Activated CD8-positive, alpha-beta memory T cell treated with anti-CD3 and anti-CD28 coated beads, Interleukin-2, amount 10 ng/mL, durations not matched to agents 7 days and 5 days (primary cell): Measurements from ENCODE around the gene RNF168. TPM values are rescaled to one million over a fixed set of nuclear protein-coding genes. Genes with fewer than 3 reads are reported as not detected.
"Not testable (repeated sequence)": the region's sequence is repeated elsewhere in the genome, so short reads cannot be mapped to it uniquely, and the experiment has no call there.

ENCODE experiments used
- ATAC-seq: fragments of 150-1000 bp; cut with Tn5 transposase; one replicate; pipeline ENCODE4 v1.10.0; 2021; ENCODE audit warnings: moderate library complexity
- CTCF ChIA-PET: fragments of 350-600 bp; sonication (Branson Sonifier 250); formaldehyde crosslinking; loops from one replicate; lab custom pipeline; 2021; ENCODE audit warnings: antibody characterized with exemption; lab: Charles Lee
- DNase-seq: peaks from one replicate; pipeline ENCODE4 v3.0.0-alpha.2; 2020
- H3K27ac Mint-ChIP-seq: one replicate; pipeline ENCODE4 v1.8.0; 2021; ENCODE audit warnings: mild to moderate bottlenecking, mixed read lengths
- H3K27me3 Mint-ChIP-seq: one replicate; pipeline ENCODE4 v1.8.0; 2021; ENCODE audit warnings: mixed read lengths
- H3K36me3 Mint-ChIP-seq: one replicate; pipeline ENCODE4 v1.8.0; 2021; ENCODE audit warnings: mild to moderate bottlenecking, mixed read lengths
- H3K4me1 Mint-ChIP-seq: one replicate; pipeline ENCODE4 v1.8.0; 2021; ENCODE audit warnings: mixed read lengths
- H3K4me3 Mint-ChIP-seq: one replicate; pipeline ENCODE4 v1.8.0; 2021; ENCODE audit warnings: mild to moderate bottlenecking, moderate library complexity, mixed read lengths
- H3K9me3 Mint-ChIP-seq: one replicate; pipeline ENCODE4 v1.8.0; 2022; ENCODE audit warnings: low read depth, mixed read lengths
- total RNA-seq, 2 experiments: library from RNA; stranded (reverse); gene quantifications; one replicate each; pipeline ENCODE4 v1.2.3, GENCODE V29; 2021

Gene RNF168
- total RNA-seq, 2 experiments from 2014 or later = 29.6 to 39.4 TPM

- DNase-seq = no peak
- no peak for ATAC-seq
- Mint-ChIP-seq H3K4me3 (no peak overlapping the region), H3K27me3 (no peaks in the 10 kb centered on the region), H3K4me1 (peaks cover 23% of the 10 kb centered on the region), H3K27ac (no peak overlapping the region), H3K9me3 (no peaks in the 10 kb centered on the region), H3K36me3 (no peaks in the 10 kb centered on the region)
- CTCF ChIA-PET = interaction anchor here (0.9 to 1.2 kb wide), 2 partner anchors 185 to 186 kb away, joined by 3 read pairs; no protein-coding TSS in a partner anchor
Measured at GRCh38 chr3:196440041-196440537, 63.5 kb downstream of the RNF168 start.

GRCh38 chr3:196432137-196432879, 71.3 kb downstream of the RNF168 start, which contains the start of gene UBXN7:
Gene UBXN7, minus strand, starts transcription at chr3:196432427. Its CDS starts 28 bp downstream, at chr3:196432399.
- Mint-ChIP-seq H3K4me3 (peak within 1 kb of the TSS; percentile 77), H3K9me3 (no peaks in the 10 kb centered on the region), H3K36me3 (peaks cover 6% of the 10 kb centered on the region), H3K27me3 (peaks cover 3% of the 10 kb centered on the region), H3K4me1 (peaks cover 13% of the 10 kb centered on the region), H3K27ac (peak within 1 kb of the TSS; percentile 97)
- ATAC-seq (peak; percentile 91), DNase-seq (peak; percentile 97)
- CTCF ChIA-PET = interaction anchor here (0.7 to 1.3 kb wide), 5 partner anchors 9 to 398 kb away, joined by 3 to 4 read pairs (median 3); no protein-coding TSS in a partner anchor

- Mint-ChIP-seq H3K9me3 (no peaks in the 10 kb centered on the region), H3K27ac (peak overlapping the region; percentile 97), H3K27me3 (peaks cover 3% of the 10 kb centered on the region), H3K4me1 (peaks cover 15% of the 10 kb centered on the region), H3K36me3 (peaks cover 10% of the 10 kb centered on the region), H3K4me3 (peak overlapping the region; percentile 77)
- CTCF ChIA-PET = interaction anchor here (0.8 to 1.9 kb wide), 3 partner anchors 8 to 111 kb away, joined by 3 to 4 read pairs (median 3); no protein-coding TSS in a partner anchor
- ATAC-seq = peak; percentile 24
- DNase-seq = peak; percentile 53
Measured at GRCh38 chr3:196431181-196432136, 72.1 kb downstream of the RNF168 start.

- no peak overlapping the region for H3K27ac Mint-ChIP-seq
- H3K36me3 Mint-ChIP-seq = peaks cover 10% of the 10 kb centered on the region
- CTCF ChIA-PET = interaction anchor here (0.5 kb wide), 1 partner anchor 56 kb away, joined by 3 read pairs; no protein-coding TSS in a partner anchor
- no peaks in the 10 kb centered on the region for H3K27me3 Mint-ChIP-seq
- peaks cover 13% of the 10 kb centered on the region for H3K4me1 Mint-ChIP-seq
- no peak overlapping the region for H3K4me3 Mint-ChIP-seq
- ATAC-seq = no peak
- DNase-seq = no peak
- H3K9me3 Mint-ChIP-seq = no peaks in the 10 kb centered on the region
Measured at GRCh38 chr3:196428041-196428440, 75.5 kb downstream of the RNF168 start.

- H3K9me3 Mint-ChIP-seq, H3K27me3 Mint-ChIP-seq, ATAC-seq, H3K4me1 Mint-ChIP-seq, H3K27ac Mint-ChIP-seq, H3K4me3 Mint-ChIP-seq, DNase-seq: not testable (repeated sequence)
- H3K36me3 Mint-ChIP-seq = peaks cover 12% of the 10 kb centered on the region
- CTCF ChIA-PET = interaction anchor here (0.7 to 0.9 kb wide), 2 partner anchors 63 to 99 kb away, joined by 3 read pairs; no protein-coding TSS in a partner anchor
Measured at GRCh38 chr3:196424421-196424820, 79.1 kb downstream of the RNF168 start.

- Mint-ChIP-seq H3K27ac (no peak overlapping the region), H3K36me3 (peaks cover 12% of the 10 kb centered on the region), H3K4me3 (no peak overlapping the region), H3K4me1 (peaks cover 2% of the 10 kb centered on the region), H3K9me3 (no peaks in the 10 kb centered on the region), H3K27me3 (no peaks in the 10 kb centered on the region)
- CTCF ChIA-PET = interaction anchor here (0.6 to 1.4 kb wide), 3 partner anchors 9 to 134 kb away, joined by 3 to 4 read pairs (median 4); partner anchors contain the start of gene UBXN7
- DNase-seq (no peak), ATAC-seq (no peak)
Measured at GRCh38 chr3:196423044-196423781, 80.4 kb downstream of the RNF168 start.

- H3K4me3 Mint-ChIP-seq, H3K27me3 Mint-ChIP-seq, H3K36me3 Mint-ChIP-seq, H3K9me3 Mint-ChIP-seq, DNase-seq, H3K4me1 Mint-ChIP-seq, H3K27ac Mint-ChIP-seq, ATAC-seq: not testable (repeated sequence)
- CTCF ChIA-PET = interaction anchor here (1.5 to 1.8 kb wide), 2 partner anchors 10 to 93 kb away, joined by 3 to 4 read pairs; no protein-coding TSS in a partner anchor
Measured at GRCh38 chr3:196421668-196422067, 81.9 kb downstream of the RNF168 start.

GRCh38 chr3:196419386-196419785, 84.2 kb downstream of the RNF168 start:
- no peak for ATAC-seq
- peak; percentile 28 for DNase-seq
- no peak overlapping the region for H3K27ac Mint-ChIP-seq
- CTCF ChIA-PET = interaction anchor here (1.9 kb wide), 1 partner anchor 11 kb away, joined by 5 read pairs; no protein-coding TSS in a partner anchor
- no peaks in the 10 kb centered on the region for H3K9me3 Mint-ChIP-seq
- peaks cover 3% of the 10 kb centered on the region for H3K4me1 Mint-ChIP-seq
- no peak overlapping the region for H3K4me3 Mint-ChIP-seq
- peaks cover 9% of the 10 kb centered on the region for H3K36me3 Mint-ChIP-seq
- H3K27me3 Mint-ChIP-seq = no peaks in the 10 kb centered on the region

Other genes with a start within 250 kb of the RNF168 start
- gene PCYT1A, start 216.0 kb downstream of the RNF168 start, total RNA-seq = 10 to 100 TPM; 57.7 to 61.6 TPM
- gene DYNLT2B, start 185.5 kb downstream of the RNF168 start, total RNA-seq = 10 to 100 TPM; 13.9 to 19.9 TPM
- gene TM4SF19, start 165.4 kb downstream of the RNF168 start, total RNA-seq = not detected
- gene UBXN7, start 71.3 kb downstream of the RNF168 start, total RNA-seq = 10 to 100 TPM; 50.7 to 60.8 TPM
- gene SMCO1, start 11.6 kb upstream of the RNF168 start, total RNA-seq = not detected
- gene WDR53, start 64.8 kb upstream of the RNF168 start, total RNA-seq = 10 to 100 TPM; 22.2 to 23.1 TPM
- 10 to 100 TPM; 14.9 to 20.3 TPM for gene FBXO45, start 64.9 kb upstream of the RNF168 start, total RNA-seq
- gene NRROS, start 135.9 kb upstream of the RNF168 start, total RNA-seq = 10 to 100 TPM; 37.5 to 47.8 TPM
- gene CEP19, start 208.5 kb upstream of the RNF168 start, total RNA-seq = 1 to 10 TPM; 4.1 to 5.4 TPM
- gene PIGX, start 208.6 kb upstream of the RNF168 start, total RNA-seq = 10 to 100 TPM; 40.5 to 56.9 TPM
- 100 to 1,000 TPM in 1 of 2 experiments, 10 to 100 TPM in 1; 86.4 to 118 TPM for gene PAK2, start 236.1 kb upstream of the RNF168 start, total RNA-seq